HG03025 (cell line): Measurements from ENCODE around the gene ANP32E.

Source experiments
- ATAC-seq: cut with Tn5 transposase; IDR thresholded peaks from one replicate; pipeline ENCODE4 v1.9.1; 2021; ENCODE audit warnings: mild to moderate bottlenecking, moderate library complexity; ENCODE audit not compliant: unreplicated experiment, low FRiP score

The ANP32E gene

DNA sequence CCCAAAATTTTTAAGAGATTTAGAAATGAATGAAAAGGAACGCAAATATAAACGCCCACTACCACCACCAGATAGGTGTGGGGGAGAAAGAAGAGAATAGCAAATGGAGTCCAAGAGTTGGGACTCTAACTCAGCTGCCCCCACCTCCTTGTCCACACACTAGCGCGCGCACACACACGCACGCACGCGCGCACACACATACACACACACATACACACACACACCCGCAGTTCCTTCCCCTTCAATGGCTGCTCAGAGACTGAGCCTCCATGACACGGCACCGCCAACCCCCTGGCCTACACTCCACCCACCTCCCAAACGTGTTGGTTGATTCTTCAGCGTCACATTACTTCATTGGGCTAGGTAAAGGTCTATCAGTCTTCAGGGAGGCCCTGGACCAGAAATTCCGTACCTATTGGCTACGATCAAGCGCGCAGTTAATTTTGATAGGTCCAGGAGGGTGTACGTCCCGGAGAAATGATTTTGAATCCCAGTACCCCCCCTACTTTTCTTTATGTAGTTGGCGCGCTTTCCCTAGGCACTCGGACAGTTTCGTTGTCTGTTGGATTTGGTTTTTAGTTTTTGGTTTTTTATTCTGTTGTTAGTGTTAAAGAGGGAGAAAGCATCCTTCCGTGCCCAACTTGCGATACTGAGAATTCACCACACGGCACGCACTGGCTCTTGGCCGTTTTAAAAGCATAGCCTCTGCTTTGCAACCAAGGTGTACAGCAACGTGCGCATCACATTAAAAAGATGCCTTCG lies at the start of gene ANP32E:
ANP32E (minus strand) TSS at position 261 of the 762 bp plus-strand sequence. CDS start 326 bp downstream, outside the sequence.
- peak; percentile 65 for ATAC-seq

DNA sequence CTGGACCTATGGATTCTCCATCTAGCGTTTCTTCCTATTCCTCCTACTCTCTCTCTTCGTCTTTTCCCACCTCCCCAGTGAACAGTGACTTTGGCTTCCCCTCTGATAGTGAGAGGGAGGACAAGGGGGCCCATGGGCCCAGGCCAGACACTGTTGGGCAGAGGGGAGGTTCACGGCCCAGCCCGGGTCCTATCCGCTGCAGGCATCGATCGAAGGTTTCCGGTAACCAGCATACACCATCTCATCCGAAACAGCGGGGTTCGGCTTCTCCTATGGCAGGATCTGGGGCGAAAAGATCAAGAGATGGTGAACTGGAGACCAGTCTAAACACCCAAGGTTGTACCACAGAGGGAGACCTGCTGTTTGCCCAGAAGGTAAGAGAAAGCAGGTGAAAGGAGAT lies 47.3 kb upstream of the ANP32E start:
- ATAC-seq, result no peak

- no peak for ATAC-seq
Observed at GRCh38 chr1:150282558-150282958, 46.6 kb upstream of the ANP32E start.

DNA sequence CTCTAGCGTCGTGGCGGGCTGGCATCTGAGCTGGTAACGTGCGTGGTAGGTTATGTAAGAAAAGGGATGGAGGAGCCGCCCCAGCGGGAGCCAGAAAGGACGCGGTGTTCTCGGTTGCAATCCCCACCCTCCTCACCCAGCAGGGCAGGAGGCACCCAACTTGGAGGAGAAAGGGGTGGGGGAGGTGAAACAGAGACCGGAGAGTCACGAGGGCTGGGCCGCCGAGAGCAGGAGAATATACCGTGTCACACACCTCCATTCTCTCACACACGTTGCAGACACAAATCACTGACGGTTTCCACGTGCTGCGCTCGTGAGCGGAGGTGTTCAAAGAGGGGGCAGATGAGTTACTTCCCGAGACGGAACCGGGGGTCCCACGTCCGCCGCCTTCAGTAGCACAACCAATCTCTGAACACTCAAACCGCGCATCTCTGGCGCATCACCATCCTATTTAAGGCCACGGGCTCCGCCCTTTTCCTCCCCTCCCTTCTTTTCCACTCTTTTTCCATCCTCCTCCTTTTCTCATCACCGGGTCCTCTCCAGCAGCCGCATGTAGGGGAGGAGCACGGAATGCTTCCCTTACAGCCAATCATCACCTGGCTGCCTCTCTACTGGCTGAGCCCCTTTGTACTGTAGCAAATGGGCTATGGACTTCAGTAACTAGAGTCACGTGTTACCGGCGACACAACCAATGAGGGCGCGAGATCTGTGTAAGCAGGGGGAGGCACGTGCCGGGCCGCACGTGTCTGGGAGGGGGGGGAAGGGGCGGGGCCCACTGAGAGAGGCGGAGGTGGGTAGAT lies 46.0 kb upstream of the ANP32E start, which contains the start of gene CIART:
CIART (plus strand) TSS at position 797 of the 800 bp plus-strand sequence. CDS start 714 bp downstream, outside the sequence.
- no peak for ATAC-seq

- no peak for ATAC-seq
Observed at GRCh38 chr1:150281221-150281757, 45.4 kb upstream of the ANP32E start.

- no peak for ATAC-seq
Observed at GRCh38 chr1:150280138-150280707, 44.3 kb upstream of the ANP32E start.

DNA sequence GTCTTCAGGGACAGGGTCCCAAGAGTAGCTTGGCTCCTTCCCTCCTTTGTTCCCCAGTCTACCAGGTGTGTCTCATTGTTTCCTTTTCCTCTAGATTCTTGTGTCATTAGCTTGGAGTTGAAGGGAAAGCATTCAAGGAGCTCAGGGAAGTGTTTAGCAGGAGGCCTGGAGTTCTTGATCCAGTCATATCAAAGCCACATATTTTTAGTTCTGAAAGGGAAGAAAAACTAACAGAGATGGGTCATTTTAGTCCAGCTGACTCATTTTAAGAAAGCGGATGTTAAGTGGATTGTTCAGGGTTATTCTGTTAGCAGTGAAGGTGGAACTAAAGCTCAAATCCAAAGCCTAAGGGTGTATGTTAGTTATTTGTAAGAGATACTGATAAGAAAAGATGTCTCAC lies 37.4 kb upstream of the ANP32E start:
- no peak for ATAC-seq

GRCh38 chr1:150271291-150271959 lies 35.5 kb upstream of the ANP32E start:
- ATAC-seq, result no peak

GRCh38 chr1:150269451-150269850 lies 33.5 kb upstream of the ANP32E start:
- no peak for ATAC-seq

GRCh38 chr1:150268705-150269403 lies 32.9 kb upstream of the ANP32E start, which contains the start of gene APH1A:
APH1A (minus strand) TSS chr1:150269016; CDS start chr1:150268810, 206 bp downstream.
- peak; percentile 83 for ATAC-seq

GRCh38 chr1:150268340-150268704 lies 32.4 kb upstream of the ANP32E start:
- ATAC-seq, result peak; percentile 27

GRCh38 chr1:150267896-150268295 lies 32.0 kb upstream of the ANP32E start:
- no peak for ATAC-seq

DNA sequence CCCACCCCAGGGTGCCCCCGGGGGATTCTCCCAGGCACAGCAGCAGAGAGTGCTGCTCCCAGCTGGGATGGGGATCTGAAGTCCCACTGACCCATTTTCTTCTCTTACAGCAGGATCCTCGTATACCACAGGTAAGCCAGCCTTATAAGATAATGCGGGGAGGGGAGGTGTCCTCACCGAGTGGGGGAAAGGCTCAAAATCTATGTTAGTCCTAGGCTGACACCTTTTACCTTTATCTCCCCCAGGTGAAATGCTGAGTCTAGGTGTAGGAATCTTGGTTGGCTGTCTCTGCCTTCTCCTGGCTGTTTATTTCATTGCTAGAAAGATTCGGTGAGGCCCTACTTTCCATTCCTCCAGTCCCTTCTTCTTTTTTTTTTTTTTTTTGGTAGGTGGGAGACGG lies 27.6 kb upstream of the ANP32E start:
- ATAC-seq, result no peak

DNA sequence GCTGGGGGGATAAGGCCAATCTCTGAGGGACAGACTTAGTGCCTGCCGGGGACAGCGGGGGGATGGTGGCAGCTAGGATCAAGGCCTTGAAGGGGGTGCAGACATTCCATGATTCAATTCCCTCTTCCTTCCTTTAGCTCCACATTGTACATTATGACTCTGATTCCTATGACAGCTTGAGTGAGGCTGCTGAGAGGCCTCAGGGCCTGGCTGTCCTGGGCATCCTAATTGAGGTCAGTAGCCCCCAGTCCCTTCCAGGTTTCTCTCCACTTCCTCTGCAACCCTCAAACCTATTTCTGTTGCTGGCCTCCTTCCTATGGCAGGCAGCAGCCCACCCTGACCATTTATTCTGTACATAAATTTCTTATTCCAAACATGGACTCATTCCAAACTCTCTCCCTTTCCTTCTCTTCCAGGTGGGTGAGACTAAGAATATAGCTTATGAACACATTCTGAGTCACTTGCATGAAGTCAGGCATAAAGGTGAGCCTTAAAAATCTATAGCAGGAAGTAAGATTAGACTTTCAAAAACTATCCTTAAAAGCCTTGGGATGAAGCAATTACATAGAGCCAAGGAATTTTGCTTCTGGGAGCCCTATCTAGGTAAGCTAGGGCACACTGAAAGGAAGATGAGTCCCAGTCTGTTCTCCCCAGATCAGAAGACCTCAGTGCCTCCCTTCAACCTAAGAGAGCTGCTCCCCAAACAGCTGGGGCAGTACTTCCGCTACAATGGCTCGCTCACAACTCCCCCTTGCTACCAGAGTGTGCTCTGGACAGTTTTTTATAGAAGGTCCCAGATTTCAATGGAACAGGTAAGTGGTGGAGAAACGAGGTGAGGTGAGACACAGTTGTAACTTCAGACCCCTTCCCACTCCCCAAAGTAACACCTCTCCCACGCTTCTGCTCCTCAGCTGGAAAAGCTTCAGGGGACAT lies 26.7 kb upstream of the ANP32E start:
- no peak for ATAC-seq

DNA sequence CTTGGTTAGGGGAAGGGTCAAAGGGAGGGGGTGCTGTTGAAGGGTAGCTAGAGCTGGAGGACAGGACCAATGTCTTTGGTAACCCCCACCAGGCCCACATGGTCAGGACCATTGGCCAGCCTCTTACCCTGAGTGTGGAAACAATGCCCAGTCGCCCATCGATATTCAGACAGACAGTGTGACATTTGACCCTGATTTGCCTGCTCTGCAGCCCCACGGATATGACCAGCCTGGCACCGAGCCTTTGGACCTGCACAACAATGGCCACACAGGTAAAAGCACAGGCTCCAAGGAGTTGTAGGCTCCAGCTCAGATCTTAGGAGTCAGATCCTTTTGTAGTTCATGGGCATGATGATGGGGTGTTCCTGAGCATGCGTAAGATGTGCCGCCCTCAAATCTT lies 25.5 kb upstream of the ANP32E start:
- no peak for ATAC-seq

DNA sequence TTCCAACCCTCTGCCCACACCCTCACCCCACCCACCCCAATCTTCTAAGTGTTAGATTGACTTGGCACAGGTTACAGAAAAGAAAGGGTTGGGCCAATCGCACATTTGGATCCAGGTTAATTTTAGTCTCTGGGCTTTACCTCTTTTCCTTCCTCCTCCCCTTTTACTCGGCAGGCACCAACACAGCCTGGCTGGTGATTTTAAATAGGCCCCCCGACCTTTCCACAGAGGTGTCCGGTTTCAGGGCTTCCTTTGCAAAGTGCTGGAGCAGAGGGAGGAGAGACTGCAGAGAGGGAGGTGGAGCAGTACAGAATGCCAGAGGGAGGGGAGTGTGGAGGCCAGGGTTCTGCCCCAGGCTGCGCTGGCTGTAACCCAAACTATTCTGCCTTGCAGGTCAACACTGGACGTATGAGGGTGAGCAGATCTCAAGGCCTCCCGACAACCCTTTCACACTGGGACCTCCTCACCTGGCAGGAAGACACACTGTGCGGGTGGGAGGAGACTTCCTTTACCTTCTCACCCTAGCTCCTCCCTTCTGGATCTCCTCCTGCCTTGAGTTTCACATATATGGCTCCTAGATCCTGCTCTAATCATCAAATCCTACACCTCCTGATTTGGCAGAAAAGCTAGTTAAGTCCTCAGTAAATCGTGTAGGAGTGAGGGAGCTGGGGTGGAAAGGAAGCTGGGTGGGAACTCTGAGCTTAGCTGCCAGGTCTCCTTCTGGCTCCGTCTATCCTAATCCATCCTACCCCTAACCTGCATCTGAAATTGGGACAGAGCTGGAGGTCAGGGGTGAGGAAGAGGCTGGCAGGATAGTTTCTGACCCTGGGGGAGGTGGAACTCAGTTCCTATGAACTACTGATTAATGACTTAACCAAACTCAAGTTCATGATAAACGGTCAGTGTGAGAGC lies 24.1 kb upstream of the ANP32E start:
- no peak for ATAC-seq

DNA sequence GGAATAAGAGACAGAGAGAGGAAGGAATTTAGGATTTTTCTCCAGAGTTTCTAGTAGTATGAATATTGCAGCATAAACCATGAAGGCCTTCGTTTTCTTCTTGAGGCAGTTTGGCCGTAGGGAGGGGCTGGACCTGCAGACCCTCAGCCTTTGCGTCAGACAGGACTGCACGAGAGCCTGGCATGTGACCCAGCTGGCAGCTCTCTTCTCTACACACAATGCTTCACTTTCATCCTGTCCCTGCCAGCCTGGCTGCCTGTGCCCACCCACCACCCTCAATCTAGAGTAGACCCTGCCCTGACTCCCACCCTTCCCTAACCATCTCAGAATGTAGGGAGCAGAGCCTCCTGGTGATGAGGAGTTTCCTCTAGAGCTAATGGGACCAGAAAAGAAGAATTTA lies 23.3 kb upstream of the ANP32E start:
- ATAC-seq, result no peak
